Measurements from ENCODE around the gene TMEM237. TPM values are rescaled to one million over a fixed set of nuclear protein-coding genes. Genes with fewer than 3 reads are reported as not detected.
"Not testable (repeated sequence)": the region's sequence is repeated elsewhere in the genome, so short reads cannot be mapped to it uniquely, and the experiment has no call there.

The TMEM237 gene
- total RNA-seq, result 10 to 100 TPM; 14.8 to 44.9 (median 24.4) TPM

DNA sequence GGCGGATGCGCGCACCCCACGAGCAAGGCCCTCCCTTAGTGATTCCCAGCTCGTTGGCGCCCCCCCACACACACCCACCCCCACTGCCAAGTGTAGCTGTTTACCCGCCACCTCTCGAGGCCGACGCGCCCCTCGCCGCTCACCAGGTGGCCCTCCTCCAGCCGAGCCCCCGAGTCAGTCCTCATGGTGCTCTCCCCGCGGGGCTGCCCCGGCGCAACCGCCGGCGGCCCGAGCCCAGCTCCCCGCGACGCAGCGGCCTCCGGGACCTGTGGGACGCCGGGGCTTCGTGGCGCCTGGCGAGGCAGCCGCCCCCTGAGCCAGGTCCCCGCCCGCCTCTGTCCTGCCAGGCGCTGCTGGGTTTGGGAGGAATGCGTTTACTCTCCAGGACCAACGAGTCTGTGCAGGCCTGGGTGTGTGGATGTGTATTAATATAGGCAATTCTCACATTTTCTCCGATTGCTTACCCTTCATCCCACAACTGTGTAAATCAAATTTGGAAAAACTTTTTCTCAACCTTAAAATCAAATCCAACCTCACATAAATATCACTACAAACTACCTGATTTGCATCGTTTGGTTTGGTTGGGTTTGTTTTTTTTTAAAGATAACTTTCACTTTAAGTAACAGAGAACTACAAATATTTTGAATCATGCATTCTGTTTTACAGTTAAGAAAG lies at the start of gene TMEM237:
Gene TMEM237 (minus strand): TSS at position 288 of the 675 bp plus-strand sequence. CDS start 103 bp downstream, at position 185.
- H3K4me1 ChIP-seq (replicated peaks in 1 of 2), result peaks cover 6 to 9% of the 10 kb centered on the region in 2 donors
- H3K4me3 ChIP-seq, result peak within 1 kb of the TSS; percentile 61 to 97 (median 85)
- 0 to 50% (median 14%) methylated on average over 1 to 6 of the region's 41 CpGs for WGBS, 10 experiments
- peak in 5 of 8 experiments; percentile 43 to 60 (median 57) for ATAC-seq (replicated peaks in 6 of 8)
- in situ Hi-C loops (cut with MboI; ENCODE audit: low pct_unique_long_range_greater_than_20kb in 2 of 9, low sequenced_read_pairs in 9 of 9, unreplicated experiment in 9 of 9), result loop anchor here in 1 of 9 experiments (25.0 kb wide), 1 partner anchor 181 kb away; the partner anchor contains the start of genes STRADB and TRAK2
- peak within 1 kb of the TSS; percentile 76 to 84 for H3K27ac ChIP-seq

DNA sequence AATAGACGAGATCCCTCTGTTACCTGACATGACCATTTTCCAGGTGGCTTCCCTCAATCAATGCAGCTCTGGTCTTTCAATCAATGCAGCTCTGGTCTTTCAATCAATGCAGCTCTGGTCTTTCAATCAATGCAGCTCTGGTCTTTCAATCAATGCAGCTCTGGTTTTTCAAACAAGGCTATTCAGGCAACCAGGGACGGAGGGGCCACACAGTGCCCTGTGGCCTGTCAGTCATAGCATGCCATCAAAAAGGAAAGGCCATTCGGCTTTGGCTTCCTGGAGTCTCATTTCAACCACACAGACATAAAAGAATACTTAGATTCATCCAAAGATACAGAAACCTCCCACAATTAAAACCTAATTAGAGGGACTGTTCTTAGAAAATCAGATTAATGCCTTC lies 41.9 kb upstream of the TMEM237 start:
- H3K4me1 ChIP-seq (replicated peaks in 1 of 2), result no peaks in the 10 kb centered on the region
- H3K4me3 ChIP-seq, result no peak overlapping the region
- in situ Hi-C loops (cut with MboI; ENCODE audit: low pct_unique_long_range_greater_than_20kb in 2 of 9, low sequenced_read_pairs in 9 of 9, unreplicated experiment in 9 of 9), result no loop called here
- 33 to 100% (median 66%) methylated on average over 1 to 3 of the region's 3 CpGs; no CpG with 5 or more reads in 2 of the 10 experiments for WGBS, 10 experiments
- ATAC-seq (replicated peaks in 6 of 8), result no peak
- no peak overlapping the region for H3K27ac ChIP-seq

DNA sequence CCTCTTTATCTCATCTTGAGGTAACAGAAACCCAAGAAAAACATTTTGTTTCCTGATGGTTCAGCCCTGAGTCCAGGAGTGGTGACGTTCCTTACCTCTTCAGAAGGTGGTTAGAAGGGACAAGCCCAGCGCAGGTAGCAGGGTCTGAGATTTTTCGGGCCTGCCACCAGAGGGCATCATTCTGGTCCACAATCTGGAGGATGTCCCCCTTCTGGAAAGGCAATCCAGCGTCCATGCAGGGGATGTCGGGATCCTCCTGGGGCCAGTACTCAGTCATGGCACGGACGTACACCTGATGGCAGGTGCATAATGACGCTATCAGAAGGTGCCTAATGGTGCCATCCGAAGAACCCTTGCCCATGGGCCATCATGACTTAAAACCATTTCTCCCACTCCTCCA lies 37.4 kb upstream of the TMEM237 start:
- H3K4me1 ChIP-seq (replicated peaks in 1 of 2), result no peaks in the 10 kb centered on the region
- no peak overlapping the region for H3K27ac ChIP-seq
- ATAC-seq (replicated peaks in 6 of 8), result peak in 1 of 8 experiments; percentile 52
- in situ Hi-C loops (cut with MboI; ENCODE audit: low pct_unique_long_range_greater_than_20kb in 2 of 9, low sequenced_read_pairs in 9 of 9, unreplicated experiment in 9 of 9), result no loop called here
- H3K4me3 ChIP-seq, result no peak overlapping the region
- 40 to 60% (median 44%) methylated on average over 1 to 4 of the region's 9 CpGs; no CpG with 5 or more reads in 6 of the 10 experiments for WGBS, 10 experiments

DNA sequence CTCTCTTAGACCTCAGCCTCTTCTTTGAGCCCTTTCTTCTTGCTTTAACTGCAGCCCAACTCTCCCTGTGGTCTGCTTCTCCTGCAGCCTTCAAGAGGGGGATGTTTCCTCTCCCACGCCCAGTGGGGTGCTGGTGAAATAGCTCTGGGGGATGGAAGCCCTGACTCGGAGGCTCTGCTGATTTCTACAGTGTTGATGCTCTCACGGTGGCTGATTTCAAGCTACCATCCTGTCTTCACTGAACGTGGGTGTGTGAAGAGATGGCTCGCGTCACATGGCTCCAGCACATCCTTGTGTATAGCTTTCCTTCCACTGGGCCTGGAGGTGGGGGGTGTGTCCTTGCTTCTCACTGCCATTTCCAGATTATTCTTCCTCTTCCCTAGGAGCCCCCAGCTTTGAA lies 35.1 kb upstream of the TMEM237 start:
- no peaks in the 10 kb centered on the region for H3K4me1 ChIP-seq (replicated peaks in 1 of 2)
- no peak for ATAC-seq (replicated peaks in 6 of 8)
- no peak overlapping the region for H3K4me3 ChIP-seq
- in situ Hi-C loops (cut with MboI; ENCODE audit: low pct_unique_long_range_greater_than_20kb in 2 of 9, low sequenced_read_pairs in 9 of 9, unreplicated experiment in 9 of 9), result no loop called here
- 38 to 100% (median 69%) methylated on average over 2 to 5 of the region's 6 CpGs; no CpG with 5 or more reads in 4 of the 10 experiments for WGBS, 10 experiments
- H3K27ac ChIP-seq, result no peak overlapping the region

- H3K4me1 ChIP-seq (replicated peaks in 1 of 2), result no peaks in the 10 kb centered on the region
- 33 to 90% (median 76%) methylated on average over 2 to 4 of the region's 4 CpGs; no CpG with 5 or more reads in 1 of the 10 experiments for WGBS, 10 experiments
- ATAC-seq (replicated peaks in 6 of 8), result no peak
- in situ Hi-C loops (cut with MboI; ENCODE audit: low pct_unique_long_range_greater_than_20kb in 2 of 9, low sequenced_read_pairs in 9 of 9, unreplicated experiment in 9 of 9), result no loop called here
- H3K27ac ChIP-seq, result no peak overlapping the region
- H3K4me3 ChIP-seq, result no peak overlapping the region
These were observed 32.2 kb upstream of the TMEM237 start for GRCh38 chr2:201675454-201675853.

DNA sequence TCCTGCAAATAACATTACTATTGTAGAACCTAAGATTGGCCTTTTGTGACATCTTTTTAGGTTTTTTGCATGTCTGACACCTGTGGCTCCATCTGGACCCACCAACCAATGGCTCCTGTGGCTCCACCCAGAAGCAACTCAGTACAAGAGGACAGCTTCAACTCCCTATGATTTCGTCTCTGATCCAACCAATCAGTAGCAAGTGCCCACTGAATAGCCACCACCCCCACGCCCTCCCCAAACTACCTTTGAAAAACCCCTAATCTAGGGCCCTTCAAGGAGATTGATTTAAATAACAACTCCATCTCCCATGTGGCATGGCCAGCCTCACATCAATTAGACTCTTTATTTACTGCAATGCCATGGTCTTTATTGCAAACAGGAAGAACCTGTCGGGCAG lies 31.5 kb upstream of the TMEM237 start:
- Histone ChIP-seq H3K27ac (no peak overlapping the region), H3K4me3 (no peak overlapping the region), H3K4me1 (replicated peaks in 1 of 2) (no peaks in the 10 kb centered on the region)
- WGBS, 10 experiments, result 50 to 89% (median 85%) methylated on average over 1 to 3 of the region's 3 CpGs; no CpG with 5 or more reads in 6 of the 10 experiments
- ATAC-seq (replicated peaks in 6 of 8), result no peak
- in situ Hi-C loops (cut with MboI; ENCODE audit: low pct_unique_long_range_greater_than_20kb in 2 of 9, low sequenced_read_pairs in 9 of 9, unreplicated experiment in 9 of 9), result no loop called here

- no peak for ATAC-seq (replicated peaks in 6 of 8)
- H3K27ac ChIP-seq, result no peak overlapping the region
These were observed 31.0 kb upstream of the TMEM237 start for GRCh38 chr2:201674298-201674697.

DNA sequence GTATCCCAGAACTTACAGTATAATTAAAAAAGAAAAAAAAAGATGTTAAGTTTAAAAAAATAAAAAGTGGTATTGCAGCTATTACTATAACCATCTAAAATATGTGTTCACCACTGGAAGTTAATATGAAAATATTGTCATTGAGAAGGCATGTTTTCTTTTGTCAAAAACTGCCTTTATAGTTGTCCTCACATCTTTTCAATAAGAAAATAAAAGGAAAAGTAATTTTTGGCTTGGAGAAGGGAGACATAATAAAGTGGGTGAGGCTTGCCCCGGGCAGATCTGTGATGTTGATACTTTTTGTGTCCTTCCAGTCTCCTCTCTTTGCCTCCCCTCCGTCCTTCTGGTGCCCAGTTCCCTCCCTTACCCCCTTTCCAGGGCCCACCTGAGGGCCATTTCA lies 30.2 kb upstream of the TMEM237 start:
- in situ Hi-C loops (cut with MboI; ENCODE audit: low pct_unique_long_range_greater_than_20kb in 2 of 9, low sequenced_read_pairs in 9 of 9, unreplicated experiment in 9 of 9), result no loop called here

More at GRCh38 chr2:201674298-201674697, 31.0 kb upstream of the TMEM237 start:
- in situ Hi-C loops (cut with MboI; ENCODE audit: low pct_unique_long_range_greater_than_20kb in 2 of 9, low sequenced_read_pairs in 9 of 9, unreplicated experiment in 9 of 9), result no loop called here
- Histone ChIP-seq H3K4me3 (no peak overlapping the region), H3K4me1 (replicated peaks in 1 of 2) (no peaks in the 10 kb centered on the region)
- WGBS, 10 experiments, result 18 to 100% (median 80%) methylated on average over 1 to 3 of the region's 3 CpGs; no CpG with 5 or more reads in 3 of the 10 experiments

GRCh38 chr2:201671205-201671604 lies 27.9 kb upstream of the TMEM237 start:
- in situ Hi-C loops (cut with MboI; ENCODE audit: low pct_unique_long_range_greater_than_20kb in 2 of 9, low sequenced_read_pairs in 9 of 9, unreplicated experiment in 9 of 9); ATAC-seq (replicated peaks in 6 of 8); H3K27ac ChIP-seq; H3K4me1 ChIP-seq (replicated peaks in 1 of 2); H3K4me3 ChIP-seq: not testable (repeated sequence)
- 0 to 100% (median 60%) methylated on average over 1 to 2 of the region's 4 CpGs; no CpG with 5 or more reads in 2 of the 10 experiments for WGBS, 10 experiments

More for the DNA sequence above, 30.2 kb upstream of the TMEM237 start:
- H3K27ac ChIP-seq, result no peak overlapping the region
- H3K4me1 ChIP-seq (replicated peaks in 1 of 2), result no peaks in the 10 kb centered on the region
- no peak for ATAC-seq (replicated peaks in 6 of 8)
- H3K4me3 ChIP-seq, result no peak overlapping the region
- WGBS, 10 experiments, result 43 to 100% (median 61%) methylated on average over 1 to 2 of the region's 2 CpGs; no CpG with 5 or more reads in 4 of the 10 experiments

- no peaks in the 10 kb centered on the region for H3K4me1 ChIP-seq (replicated peaks in 1 of 2)
- H3K4me3 ChIP-seq, result no peak overlapping the region
- no peak for ATAC-seq (replicated peaks in 6 of 8)
- in situ Hi-C loops (cut with MboI; ENCODE audit: low pct_unique_long_range_greater_than_20kb in 2 of 9, low sequenced_read_pairs in 9 of 9, unreplicated experiment in 9 of 9), result no loop called here
- no peak overlapping the region for H3K27ac ChIP-seq
- 80 to 100% (median 92%) methylated on average over 1 of the region's 1 CpG; no CpG with 5 or more reads in 2 of the 10 experiments for WGBS, 10 experiments
These were observed 26.6 kb upstream of the TMEM237 start for GRCh38 chr2:201669865-201670264.

DNA sequence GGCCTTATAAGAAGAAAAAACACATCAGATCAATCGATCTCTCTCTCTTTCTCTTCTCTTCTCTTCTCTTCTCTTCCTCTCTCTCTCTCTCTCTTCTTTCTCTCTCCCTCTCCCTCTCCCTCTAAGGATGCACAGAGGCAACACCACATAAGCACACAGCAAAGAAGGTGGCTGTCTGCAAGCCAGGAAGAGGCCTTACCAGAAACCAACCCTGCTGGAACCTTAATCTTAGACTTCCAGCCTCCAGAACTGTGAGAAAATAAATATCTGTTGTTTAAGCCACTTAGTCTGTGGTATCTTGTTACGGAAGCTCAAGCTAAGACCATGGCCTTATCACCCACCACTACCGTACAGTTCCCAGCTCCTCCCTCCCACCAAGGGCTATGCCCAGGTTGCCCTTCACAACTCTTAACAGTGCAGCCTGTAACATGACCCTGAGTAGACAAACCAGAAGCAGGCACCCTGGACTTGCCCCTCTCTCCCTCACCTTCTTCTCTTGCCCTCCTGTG lies 25.2 kb upstream of the TMEM237 start:
- in situ Hi-C loops (cut with MboI; ENCODE audit: low pct_unique_long_range_greater_than_20kb in 2 of 9, low sequenced_read_pairs in 9 of 9, unreplicated experiment in 9 of 9), result no loop called here
- Histone ChIP-seq H3K4me3 (no peak overlapping the region), H3K4me1 (replicated peaks in 1 of 2) (no peaks in the 10 kb centered on the region), H3K27ac (no peak overlapping the region)
- no peak for ATAC-seq (replicated peaks in 6 of 8)
- 30 to 100% (median 75%) methylated on average over 1 to 3 of the region's 3 CpGs; no CpG with 5 or more reads in 3 of the 10 experiments for WGBS, 10 experiments

DNA sequence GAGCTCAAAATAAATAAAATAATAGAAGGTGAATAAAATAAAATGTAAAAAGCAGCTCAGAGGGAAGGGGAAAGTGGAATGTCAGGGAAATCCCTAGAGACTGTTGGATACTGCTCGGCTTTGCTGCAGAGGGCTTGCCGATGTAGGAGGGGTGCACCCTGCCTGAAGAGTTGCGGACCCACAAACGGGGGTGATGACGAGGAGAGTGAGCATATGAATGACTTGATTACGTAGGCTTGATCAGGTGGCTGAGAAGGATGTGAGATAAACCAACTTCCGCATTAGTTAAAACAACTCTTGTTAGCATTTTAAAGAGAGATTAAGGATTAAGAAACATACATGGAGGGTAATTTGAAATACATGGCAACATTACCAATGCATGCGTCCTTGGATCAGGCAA lies 21.0 kb upstream of the TMEM237 start:
- no peak for ATAC-seq (replicated peaks in 6 of 8)
- 65 to 100% (median 82%) methylated on average over 2 to 8 of the region's 8 CpGs for WGBS, 10 experiments
- Histone ChIP-seq H3K27ac (no peak overlapping the region), H3K4me3 (no peak overlapping the region), H3K4me1 (replicated peaks in 1 of 2) (no peaks in the 10 kb centered on the region)
- in situ Hi-C loops (cut with MboI; ENCODE audit: low pct_unique_long_range_greater_than_20kb in 2 of 9, low sequenced_read_pairs in 9 of 9, unreplicated experiment in 9 of 9), result no loop called here

- Histone ChIP-seq H3K27ac (no peak overlapping the region), H3K4me1 (replicated peaks in 1 of 2) (no peaks in the 10 kb centered on the region), H3K4me3 (no peak overlapping the region)
- ATAC-seq (replicated peaks in 6 of 8), result no peak
- in situ Hi-C loops (cut with MboI; ENCODE audit: low pct_unique_long_range_greater_than_20kb in 2 of 9, low sequenced_read_pairs in 9 of 9, unreplicated experiment in 9 of 9), result no loop called here
- WGBS, 10 experiments, result 20 to 100% (median 82%) methylated on average over 1 to 5 of the region's 5 CpGs; no CpG with 5 or more reads in 3 of the 10 experiments
These were observed 18.1 kb upstream of the TMEM237 start for GRCh38 chr2:201661366-201661765.

All from motor neuron (in vitro differentiated cells).